ENCODE results near the gene TUBG2. TPM values are rescaled to one million over a fixed set of nuclear protein-coding genes. Genes with fewer than 3 reads are reported as not detected.

The TUBG2 gene
- polyA plus RNA-seq, 1 donor = 16.2 TPM

DNA sequence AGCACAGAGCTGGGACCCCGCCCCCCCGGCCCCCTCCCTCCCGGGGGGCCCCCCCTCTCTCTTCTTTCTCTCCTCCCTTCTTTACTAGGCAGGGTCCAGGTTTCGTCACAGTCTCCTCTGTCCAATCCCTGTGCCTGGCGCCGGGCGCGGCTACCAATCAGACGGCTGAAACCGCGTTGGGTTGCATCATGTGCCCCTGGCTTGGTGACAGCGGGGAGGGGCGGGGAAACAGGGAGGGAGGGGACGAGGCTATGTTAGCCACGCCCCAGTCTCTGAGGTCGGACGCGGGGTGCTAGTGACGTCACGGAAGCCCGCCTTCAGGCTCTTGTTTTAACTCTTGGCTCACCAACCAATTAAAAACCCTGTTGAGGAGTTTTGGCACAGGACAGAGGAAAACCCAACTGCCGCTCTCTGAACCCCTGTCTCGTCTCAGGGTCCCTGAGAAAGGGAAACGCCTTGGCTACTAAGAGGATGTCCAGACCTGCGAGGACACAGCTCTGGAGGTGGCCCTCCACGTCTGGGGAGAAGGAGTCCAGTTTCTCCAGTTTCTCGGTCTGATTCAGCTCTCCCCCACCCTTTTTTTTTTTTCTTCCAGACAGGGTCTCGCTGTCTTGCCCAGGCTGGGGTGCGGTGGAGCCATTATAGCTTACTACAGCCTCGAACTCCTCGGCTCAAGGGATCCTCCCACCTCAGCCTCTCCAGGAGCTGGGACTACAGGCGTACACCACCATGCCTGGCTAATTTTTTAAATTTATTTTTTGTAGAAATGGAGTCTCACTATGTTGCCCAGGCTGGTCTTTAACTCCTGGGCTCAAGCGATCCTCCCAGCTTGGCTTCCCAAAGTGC lies 18.2 kb downstream of the TUBG2 start:
- H3K9me3 ChIP-seq (ENCODE audit: control insufficient read depth, low read depth, low read length) = peaks cover 19% of the 10 kb centered on the region
- H3K27ac ChIP-seq (ENCODE audit: low read length) = peak overlapping the region; percentile 87
- peak; percentile 99 to 100 for DNase-seq
- H3K4me3 ChIP-seq (ENCODE audit: low read length) = peak overlapping the region; percentile 92
- 0% methylated on average over 1 of the region's 33 CpGs for WGBS (ENCODE audit: insufficient coverage, low lambda C conversion rate)
- peaks cover 12% of the 10 kb centered on the region for H3K36me3 ChIP-seq (ENCODE audit: control insufficient read depth, insufficient read depth, low read length)
- peaks cover 69% of the 10 kb centered on the region for H3K4me1 ChIP-seq (ENCODE audit: control insufficient read depth, insufficient read depth, low read length)
- peaks cover 60% of the 10 kb centered on the region for H3K27me3 ChIP-seq (ENCODE audit: control insufficient read depth, insufficient read depth, low read length)

DNA sequence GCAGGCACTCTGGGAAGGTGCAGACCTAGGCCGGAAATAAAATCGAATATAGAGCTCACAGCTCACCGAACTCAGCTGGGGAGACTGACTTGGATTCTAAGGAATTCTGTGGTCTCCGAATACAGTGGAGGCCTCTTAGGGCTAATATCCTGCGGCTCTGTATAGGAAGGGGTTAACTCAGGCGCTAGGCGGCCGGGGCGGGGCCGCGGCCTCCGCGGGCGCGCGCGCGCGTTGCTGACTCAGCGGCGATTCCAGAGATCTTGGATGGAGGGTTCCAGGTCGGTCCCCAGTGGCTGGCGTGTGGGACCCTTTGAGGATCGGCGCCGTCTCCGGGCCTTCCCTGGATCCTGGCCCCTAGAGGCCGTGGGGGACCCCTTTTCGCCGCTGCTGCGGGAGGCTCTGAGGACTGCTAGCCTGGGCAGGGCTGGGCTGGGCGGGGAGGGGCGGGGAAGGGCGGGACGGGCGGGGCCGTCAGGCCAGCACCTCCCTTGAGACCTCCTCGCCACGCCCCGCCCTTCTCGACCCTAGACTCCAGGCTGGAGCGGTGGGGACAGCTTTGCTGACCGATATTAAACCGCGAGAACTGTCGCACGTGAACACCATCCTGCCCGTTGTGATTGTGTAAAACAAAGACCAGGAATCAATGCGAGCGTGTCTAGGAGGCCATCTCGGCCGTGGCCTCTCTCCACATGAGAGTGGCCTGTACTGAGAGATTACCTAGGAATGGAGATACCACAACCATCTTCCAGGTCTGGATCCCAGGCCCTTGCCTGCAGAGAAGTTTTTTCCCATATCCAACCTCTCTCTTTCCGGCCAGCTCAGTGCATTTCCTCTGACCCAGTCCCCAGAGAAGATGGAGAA lies 19.1 kb downstream of the TUBG2 start:
- H3K27ac ChIP-seq (ENCODE audit: low read length) = peak overlapping the region; percentile 87
- WGBS (ENCODE audit: insufficient coverage, low lambda C conversion rate) = no CpG with 5 or more reads among the region's 53 CpGs
- DNase-seq = peak; percentile 87 to 94
- peak overlapping the region; percentile 67 for H3K4me3 ChIP-seq (ENCODE audit: low read length)
- H3K9me3 ChIP-seq (ENCODE audit: control insufficient read depth, low read depth, low read length) = peaks cover 19% of the 10 kb centered on the region
- peaks cover 4% of the 10 kb centered on the region for H3K36me3 ChIP-seq (ENCODE audit: control insufficient read depth, insufficient read depth, low read length)
- H3K27me3 ChIP-seq (ENCODE audit: control insufficient read depth, insufficient read depth, low read length) = peaks cover 60% of the 10 kb centered on the region
- peaks cover 77% of the 10 kb centered on the region for H3K4me1 ChIP-seq (ENCODE audit: control insufficient read depth, insufficient read depth, low read length)

DNA sequence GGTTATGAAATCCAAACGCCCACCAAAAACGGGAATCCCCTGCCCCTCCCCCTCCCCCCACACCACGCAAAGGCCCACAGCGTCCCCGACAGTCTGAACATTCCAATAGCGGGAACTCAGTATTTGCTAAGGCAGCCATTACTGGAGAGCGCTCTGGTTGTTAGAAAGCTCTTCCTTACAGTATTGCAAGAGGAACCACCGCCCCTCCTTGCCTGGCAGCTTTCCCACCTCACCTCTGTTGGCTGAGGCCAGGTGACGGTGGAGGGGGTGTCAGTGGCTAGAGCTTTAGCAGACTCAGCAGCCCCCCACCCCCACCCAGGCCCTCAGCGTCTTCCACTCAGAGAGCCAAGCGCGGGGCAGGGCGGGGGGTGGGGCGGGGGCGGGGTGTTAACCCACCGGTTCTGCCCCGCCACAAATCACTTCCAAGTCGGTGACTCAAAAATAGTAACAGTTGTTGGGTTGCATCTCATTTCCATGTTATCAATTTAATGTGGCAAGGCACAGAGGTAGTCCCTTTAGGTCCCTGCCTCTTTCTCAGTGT lies 19.9 kb downstream of the TUBG2 start:
- Histone ChIP-seq H3K27me3 (ENCODE audit: control insufficient read depth, insufficient read depth, low read length) (peaks cover 60% of the 10 kb centered on the region), H3K4me3 (ENCODE audit: low read length) (peak overlapping the region; percentile 67), H3K27ac (ENCODE audit: low read length) (peak overlapping the region; percentile 90), H3K36me3 (ENCODE audit: control insufficient read depth, insufficient read depth, low read length) (no peaks in the 10 kb centered on the region), H3K9me3 (ENCODE audit: control insufficient read depth, low read depth, low read length) (peaks cover 13% of the 10 kb centered on the region), H3K4me1 (ENCODE audit: control insufficient read depth, insufficient read depth, low read length) (peaks cover 77% of the 10 kb centered on the region)
- peak in 1 of 2 donors; percentile 70 for DNase-seq
- WGBS (ENCODE audit: insufficient coverage, low lambda C conversion rate) = no CpG with 5 or more reads among the region's 18 CpGs

DNA sequence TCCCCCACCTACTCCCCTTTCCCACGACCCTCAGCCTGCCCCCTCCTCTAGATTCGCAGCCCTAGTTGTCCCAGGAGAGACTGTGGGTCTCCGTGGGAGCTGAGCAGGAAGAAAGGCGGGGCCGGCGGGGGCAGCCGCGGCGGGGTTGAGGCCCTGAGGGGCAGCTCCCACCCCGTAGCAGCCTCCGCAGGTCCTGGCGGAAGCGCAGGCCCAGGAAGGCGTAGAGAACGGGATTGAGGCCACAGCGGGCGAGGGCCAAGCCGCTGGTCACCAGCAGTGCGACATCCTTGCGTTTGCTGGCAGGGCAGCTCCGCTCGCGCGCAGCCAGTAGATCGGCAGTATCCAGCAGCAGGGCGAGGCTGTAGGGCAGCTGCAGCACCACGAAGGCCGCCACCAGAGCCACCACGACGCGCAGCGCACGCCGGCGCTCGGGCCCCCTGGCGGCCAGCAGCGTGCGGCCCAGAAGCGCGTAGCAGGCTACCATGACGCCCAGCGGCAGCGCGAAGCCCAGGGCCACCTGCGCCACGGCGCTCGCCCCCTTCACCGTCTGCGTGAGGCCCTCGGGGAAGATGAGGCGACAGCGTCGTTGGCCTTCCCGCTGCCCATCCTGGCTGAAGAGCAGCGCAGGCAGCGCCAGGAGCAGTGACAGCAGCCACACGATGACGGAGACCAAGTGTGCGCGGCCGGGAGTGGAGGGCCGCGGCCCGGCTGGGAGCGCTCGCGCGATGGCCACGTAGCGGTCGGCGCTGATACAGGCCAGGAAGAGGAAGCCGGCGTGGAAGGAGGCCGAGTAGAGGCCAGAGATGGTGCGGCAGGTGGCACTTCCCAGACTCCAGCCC lies 20.6 kb downstream of the TUBG2 start:
- Histone ChIP-seq H3K9me3 (ENCODE audit: control insufficient read depth, low read depth, low read length) (peaks cover 13% of the 10 kb centered on the region), H3K36me3 (ENCODE audit: control insufficient read depth, insufficient read depth, low read length) (no peaks in the 10 kb centered on the region), H3K4me3 (ENCODE audit: low read length) (peak overlapping the region; percentile 42), H3K27ac (ENCODE audit: low read length) (peak overlapping the region; percentile 90), H3K4me1 (ENCODE audit: control insufficient read depth, insufficient read depth, low read length) (peaks cover 77% of the 10 kb centered on the region), H3K27me3 (ENCODE audit: control insufficient read depth, insufficient read depth, low read length) (peaks cover 60% of the 10 kb centered on the region)
- DNase-seq = peak; percentile 79 to 89
- no CpG with 5 or more reads among the region's 78 CpGs for WGBS (ENCODE audit: insufficient coverage, low lambda C conversion rate)

DNA sequence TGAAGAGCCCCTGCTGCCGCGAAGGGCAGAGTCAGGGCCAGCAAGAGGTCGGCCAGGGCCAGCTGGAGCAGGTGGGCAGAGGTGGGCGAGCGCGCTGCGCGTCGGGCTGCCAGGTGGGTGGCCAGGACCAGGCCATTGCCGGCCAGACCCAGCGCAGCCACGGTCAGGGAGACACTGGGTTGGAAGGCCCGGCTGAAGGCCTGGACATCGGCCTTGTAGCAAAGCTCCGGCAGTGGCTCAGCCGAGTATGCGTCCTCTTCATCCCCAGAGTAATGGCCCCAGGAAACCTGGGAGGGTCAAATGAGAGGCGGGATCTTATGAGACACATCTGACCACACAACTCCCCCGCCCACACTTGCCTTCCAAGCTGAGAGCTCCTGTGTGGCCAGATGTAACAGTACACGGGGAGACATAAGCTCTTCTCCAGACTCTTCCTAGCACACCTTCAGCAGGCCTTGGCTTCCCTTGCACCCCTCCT lies 21.3 kb downstream of the TUBG2 start:
- peak overlapping the region; percentile 90 for H3K27ac ChIP-seq (ENCODE audit: low read length)
- peaks cover 18% of the 10 kb centered on the region for H3K9me3 ChIP-seq (ENCODE audit: control insufficient read depth, low read depth, low read length)
- peak overlapping the region; percentile 27 for H3K4me3 ChIP-seq (ENCODE audit: low read length)
- no peak for DNase-seq
- H3K27me3 ChIP-seq (ENCODE audit: control insufficient read depth, insufficient read depth, low read length) = peaks cover 60% of the 10 kb centered on the region
- H3K36me3 ChIP-seq (ENCODE audit: control insufficient read depth, insufficient read depth, low read length) = no peaks in the 10 kb centered on the region
- WGBS (ENCODE audit: insufficient coverage, low lambda C conversion rate) = no CpG with 5 or more reads among the region's 20 CpGs
- H3K4me1 ChIP-seq (ENCODE audit: control insufficient read depth, insufficient read depth, low read length) = peaks cover 76% of the 10 kb centered on the region

DNA sequence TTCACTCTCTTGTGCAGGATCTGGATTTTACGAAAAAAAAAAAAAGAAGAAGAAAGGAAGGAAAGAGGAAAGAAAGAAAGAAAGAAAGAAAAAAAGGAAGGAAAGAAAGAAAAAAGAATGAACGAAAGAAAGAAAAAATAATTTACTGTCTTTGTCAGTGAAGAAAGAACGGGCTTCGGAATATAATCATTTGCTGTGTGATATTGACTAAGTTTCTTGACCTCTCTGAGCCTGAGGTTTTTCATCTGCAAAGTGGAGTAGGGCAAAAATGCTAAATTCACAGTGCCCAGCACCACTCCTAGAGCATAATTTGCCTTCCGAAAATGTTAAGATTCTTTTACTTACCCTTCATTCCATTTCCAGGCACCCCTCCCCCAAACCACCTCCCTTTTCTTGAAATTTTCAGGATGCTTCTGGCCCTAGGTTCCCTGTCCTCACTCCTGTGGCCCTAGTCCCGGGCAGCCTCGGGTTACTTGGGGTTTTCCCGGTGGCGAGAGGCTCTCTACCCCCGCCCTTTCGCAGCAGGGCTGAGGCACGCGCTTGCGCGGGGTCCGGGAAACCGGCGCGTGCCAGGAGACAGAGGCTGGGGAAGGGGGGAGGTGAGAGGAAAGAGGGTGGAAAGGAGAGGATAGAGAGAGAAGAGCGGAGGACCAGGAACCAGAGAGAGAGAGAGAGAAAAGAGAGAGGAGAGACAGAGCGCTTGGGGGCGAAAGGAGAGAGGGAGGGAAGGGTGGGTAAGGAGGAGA lies 23.1 kb downstream of the TUBG2 start, which contains the start of gene CNTNAP1:
TSS of gene CNTNAP1 (plus strand) at position 556 of the 746 bp plus-strand sequence. CDS start 299 bp downstream, outside the sequence.
- peak in 1 of 2 donors; percentile 67 for DNase-seq
- Histone ChIP-seq H3K27me3 (ENCODE audit: control insufficient read depth, insufficient read depth, low read length) (peaks cover 68% of the 10 kb centered on the region), H3K27ac (ENCODE audit: low read length) (peak within 1 kb of the TSS; percentile 46)

DNA sequence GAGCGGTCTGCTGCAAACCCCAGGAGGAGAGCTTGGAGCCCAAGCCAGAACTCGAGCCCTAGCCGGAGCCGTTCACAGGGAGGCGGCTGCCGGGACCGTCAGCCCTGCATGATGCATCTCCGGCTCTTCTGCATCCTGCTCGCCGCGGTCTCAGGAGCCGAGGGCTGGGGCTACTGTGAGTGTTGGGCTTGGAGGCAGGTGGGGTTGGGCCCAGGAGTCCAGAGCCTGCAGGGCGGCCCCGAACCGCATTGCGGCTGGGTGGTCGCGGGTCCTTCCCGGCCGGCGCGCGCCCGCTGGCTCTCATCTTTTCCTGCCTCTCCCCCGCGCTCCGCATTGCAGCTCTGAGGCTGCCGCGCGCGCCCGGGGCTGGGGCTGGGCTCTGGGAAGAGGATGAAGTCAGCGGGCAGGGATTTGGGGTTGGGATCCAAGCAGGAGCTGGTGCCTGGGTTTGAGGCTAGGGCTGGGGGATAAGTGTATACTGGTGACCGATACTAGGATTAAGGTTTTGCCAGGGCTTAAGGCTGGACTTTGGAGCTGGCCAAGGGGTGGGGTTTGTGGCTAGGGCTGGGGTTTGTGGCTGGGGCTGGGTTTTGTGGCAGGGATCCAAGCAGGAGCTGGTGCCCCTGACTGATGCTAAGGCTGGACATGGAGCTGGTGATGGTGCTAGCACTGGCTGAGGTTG lies 23.8 kb downstream of the TUBG2 start:
- DNase-seq = peak in 1 of 2 donors; percentile 54
- Histone ChIP-seq H3K27me3 (ENCODE audit: control insufficient read depth, insufficient read depth, low read length) (peaks cover 75% of the 10 kb centered on the region), H3K4me3 (ENCODE audit: low read length) (peak overlapping the region; percentile 42), H3K27ac (ENCODE audit: low read length) (peak overlapping the region; percentile 46), H3K36me3 (ENCODE audit: control insufficient read depth, insufficient read depth, low read length) (no peaks in the 10 kb centered on the region), H3K9me3 (ENCODE audit: control insufficient read depth, low read depth, low read length) (peaks cover 15% of the 10 kb centered on the region), H3K4me1 (ENCODE audit: control insufficient read depth, insufficient read depth, low read length) (peaks cover 75% of the 10 kb centered on the region)
- WGBS (ENCODE audit: insufficient coverage, low lambda C conversion rate) = no CpG with 5 or more reads among the region's 34 CpGs

More for the DNA sequence above, 23.1 kb downstream of the TUBG2 start, which contains the start of gene CNTNAP1:
- no peaks in the 10 kb centered on the region for H3K36me3 ChIP-seq (ENCODE audit: control insufficient read depth, insufficient read depth, low read length)
- H3K4me3 ChIP-seq (ENCODE audit: low read length) = peak within 1 kb of the TSS; percentile 42
- peaks cover 15% of the 10 kb centered on the region for H3K9me3 ChIP-seq (ENCODE audit: control insufficient read depth, low read depth, low read length)
- 19% methylated on average over 6 of the region's 22 CpGs for WGBS (ENCODE audit: insufficient coverage, low lambda C conversion rate)
- peaks cover 75% of the 10 kb centered on the region for H3K4me1 ChIP-seq (ENCODE audit: control insufficient read depth, insufficient read depth, low read length)

DNA sequence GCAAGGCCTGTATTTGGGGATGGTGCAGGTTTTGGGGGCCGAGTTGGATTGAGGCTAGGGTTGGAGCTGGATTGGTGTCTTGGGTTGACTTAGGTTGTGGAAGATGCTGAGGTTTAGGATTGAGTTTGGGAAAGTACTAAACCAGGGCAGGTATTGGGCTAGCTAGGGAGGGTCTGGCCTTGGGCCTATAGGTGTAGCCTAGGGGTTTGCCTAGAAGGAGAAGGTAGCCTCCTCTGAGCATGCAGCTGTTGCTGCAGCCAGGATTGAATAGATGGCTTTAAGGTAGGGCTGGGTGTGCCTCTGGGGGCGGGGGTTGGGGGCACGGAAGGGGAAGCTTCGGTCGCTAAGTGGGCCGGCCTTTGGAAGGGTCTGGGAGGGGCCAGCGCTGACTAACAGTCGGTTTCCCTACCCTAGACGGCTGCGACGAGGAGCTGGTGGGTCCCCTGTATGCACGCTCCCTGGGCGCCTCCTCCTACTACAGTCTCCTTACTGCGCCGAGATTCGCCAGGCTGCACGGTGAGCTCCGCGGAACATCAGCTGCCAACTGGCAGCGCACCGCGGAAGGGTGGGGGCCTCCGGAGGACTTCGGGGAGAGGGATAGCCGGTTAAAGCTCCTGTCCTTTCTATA lies 24.4 kb downstream of the TUBG2 start:
- WGBS (ENCODE audit: insufficient coverage, low lambda C conversion rate) = no CpG with 5 or more reads among the region's 25 CpGs
- Histone ChIP-seq H3K27me3 (ENCODE audit: control insufficient read depth, insufficient read depth, low read length) (peaks cover 81% of the 10 kb centered on the region), H3K36me3 (ENCODE audit: control insufficient read depth, insufficient read depth, low read length) (no peaks in the 10 kb centered on the region), H3K4me3 (ENCODE audit: low read length) (peak overlapping the region; percentile 42), H3K9me3 (ENCODE audit: control insufficient read depth, low read depth, low read length) (peaks cover 15% of the 10 kb centered on the region), H3K4me1 (ENCODE audit: control insufficient read depth, insufficient read depth, low read length) (peaks cover 74% of the 10 kb centered on the region), H3K27ac (ENCODE audit: low read length) (no peak overlapping the region)
- DNase-seq = peak in 1 of 2 donors; percentile 43

Measured in large intestine (tissue), 3 donors.